Kidney epithelial cell (primary cell): ENCODE data around the gene SMAD9. TPM values are rescaled to one million over a fixed set of nuclear protein-coding genes. Genes with fewer than 3 reads are reported as not detected.

Source experiments
- DNase-seq: peaks from one replicate; pipeline ENCODE4 v3.0.0-alpha.2; 2010; ENCODE audit warnings: low read depth
- H3K27me3 ChIP-seq: 2 replicates; pipeline ENCODE4 v1.6.0; 2011; ENCODE audit warnings: low read length; ENCODE audit not compliant: control insufficient read depth, insufficient read depth
- H3K36me3 ChIP-seq: 2 replicates; pipeline ENCODE4 v1.5.1; 2011; ENCODE audit warnings: low read length; ENCODE audit not compliant: control insufficient read depth, insufficient read depth
- H3K4me3 ChIP-seq: 2 replicates; pipeline ENCODE4 v1.5.1; 2011; ENCODE audit warnings: low read depth, mild to moderate bottlenecking, control low read depth, low read length
- total RNA-seq: library from RNA; depleted of rRNA; stranded (reverse); fragments of >200 nt; gene quantifications from 2 replicates; pipeline ENCODE4 v1.2.3, GENCODE V29; 2015
- TF ChIP-seq, protein P1 (sequence below): IDR thresholded peaks from 2 replicates; pipeline ENCODE4 v1.5.1; 2011; ENCODE audit warnings: mild to moderate bottlenecking, moderate library complexity, low read length, control low read depth, inconsistent platforms; ENCODE audit not compliant: insufficient read depth, poor library complexity, severe bottlenecking

Gene SMAD9
- total RNA-seq, 1 donor from 2014 or later, result 0.38 TPM

GRCh38 chr13:36915106-36915505, 4.9 kb downstream of the SMAD9 start:
- Histone ChIP-seq H3K27me3 (no peaks in the 10 kb centered on the region), H3K36me3 (no peaks in the 10 kb centered on the region), H3K4me3 (no peak overlapping the region)
- DNase-seq, result no peak
- TF ChIP-seq, protein P1, sequence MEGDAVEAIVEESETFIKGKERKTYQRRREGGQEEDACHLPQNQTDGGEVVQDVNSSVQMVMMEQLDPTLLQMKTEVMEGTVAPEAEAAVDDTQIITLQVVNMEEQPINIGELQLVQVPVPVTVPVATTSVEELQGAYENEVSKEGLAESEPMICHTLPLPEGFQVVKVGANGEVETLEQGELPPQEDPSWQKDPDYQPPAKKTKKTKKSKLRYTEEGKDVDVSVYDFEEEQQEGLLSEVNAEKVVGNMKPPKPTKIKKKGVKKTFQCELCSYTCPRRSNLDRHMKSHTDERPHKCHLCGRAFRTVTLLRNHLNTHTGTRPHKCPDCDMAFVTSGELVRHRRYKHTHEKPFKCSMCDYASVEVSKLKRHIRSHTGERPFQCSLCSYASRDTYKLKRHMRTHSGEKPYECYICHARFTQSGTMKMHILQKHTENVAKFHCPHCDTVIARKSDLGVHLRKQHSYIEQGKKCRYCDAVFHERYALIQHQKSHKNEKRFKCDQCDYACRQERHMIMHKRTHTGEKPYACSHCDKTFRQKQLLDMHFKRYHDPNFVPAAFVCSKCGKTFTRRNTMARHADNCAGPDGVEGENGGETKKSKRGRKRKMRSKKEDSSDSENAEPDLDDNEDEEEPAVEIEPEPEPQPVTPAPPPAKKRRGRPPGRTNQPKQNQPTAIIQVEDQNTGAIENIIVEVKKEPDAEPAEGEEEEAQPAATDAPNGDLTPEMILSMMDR, result no peak

DNA sequence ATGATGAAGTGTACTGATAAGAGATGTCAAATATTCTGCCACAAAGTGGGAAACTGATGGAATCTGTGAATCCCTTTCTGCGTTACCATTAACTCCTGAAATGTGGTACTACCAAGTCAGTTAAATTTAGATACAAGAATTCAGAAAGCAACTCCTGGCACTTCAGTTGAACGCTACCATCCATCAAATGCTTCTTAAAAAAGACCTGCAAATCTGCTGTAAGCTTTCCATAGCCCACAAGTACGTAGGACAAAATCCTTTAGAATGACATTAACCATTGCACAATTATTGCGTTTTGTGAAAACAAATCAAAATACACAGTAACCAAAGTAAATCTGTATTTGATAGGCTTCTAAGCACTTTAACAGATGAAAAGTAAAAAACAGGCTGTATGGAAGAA, 5.4 kb downstream of the SMAD9 start:
- TF ChIP-seq, protein P1, result no peak
- no peak for DNase-seq
- H3K36me3 ChIP-seq, result no peaks in the 10 kb centered on the region
- no peaks in the 10 kb centered on the region for H3K27me3 ChIP-seq
- no peak overlapping the region for H3K4me3 ChIP-seq

- no peak for DNase-seq
- TF ChIP-seq, protein P1, result no peak
- Histone ChIP-seq H3K4me3 (no peak overlapping the region), H3K27me3 (no peaks in the 10 kb centered on the region), H3K36me3 (no peaks in the 10 kb centered on the region)
Observed at GRCh38 chr13:36913463-36913862, 6.6 kb downstream of the SMAD9 start.

DNA sequence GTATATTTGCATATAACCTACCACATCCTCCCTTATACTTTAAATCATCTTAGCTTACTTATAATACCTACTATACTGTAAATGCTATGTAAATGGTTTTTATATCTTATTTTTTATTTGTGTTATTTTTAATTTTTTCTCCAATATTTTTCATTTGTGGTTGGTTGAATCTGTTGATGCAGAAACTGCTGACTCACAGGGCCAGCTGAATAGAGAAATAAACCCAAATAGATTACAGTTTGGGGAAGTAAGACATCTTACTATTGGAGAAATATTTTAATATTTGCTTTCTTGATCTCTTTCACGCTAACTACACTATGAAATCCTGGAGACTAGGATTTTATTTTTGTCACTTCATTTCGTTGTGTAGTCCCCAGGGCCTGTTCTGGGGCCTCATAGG, 7.1 kb downstream of the SMAD9 start:
- TF ChIP-seq, protein P1, result no peak
- H3K36me3 ChIP-seq, result no peaks in the 10 kb centered on the region
- no peak for DNase-seq
- no peak overlapping the region for H3K4me3 ChIP-seq
- H3K27me3 ChIP-seq, result no peaks in the 10 kb centered on the region

DNA sequence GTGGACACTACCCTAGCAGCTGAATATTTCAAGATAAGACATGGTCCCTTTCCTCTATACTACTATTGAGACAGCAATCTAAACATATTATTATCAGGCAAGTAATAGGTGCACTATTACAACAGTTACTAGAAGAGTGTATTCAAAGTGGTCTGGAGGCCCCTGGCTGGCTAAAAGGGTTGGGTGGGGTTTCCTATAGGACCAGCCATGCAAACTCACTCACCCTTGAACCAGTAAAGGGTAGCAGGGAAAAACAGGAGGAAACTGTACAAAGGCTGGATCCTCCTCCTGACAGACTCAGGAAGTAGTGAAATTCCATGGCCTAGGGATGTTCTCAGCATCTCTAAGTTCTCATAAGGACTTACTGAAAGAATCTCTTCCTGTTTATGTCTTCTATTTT, 7.7 kb downstream of the SMAD9 start:
- Histone ChIP-seq H3K36me3 (no peaks in the 10 kb centered on the region), H3K4me3 (no peak overlapping the region), H3K27me3 (no peaks in the 10 kb centered on the region)
- TF ChIP-seq, protein P1, result no peak
- DNase-seq, result no peak

GRCh38 chr13:36910545-36910944, 9.5 kb downstream of the SMAD9 start:
- DNase-seq, result no peak
- Histone ChIP-seq H3K4me3 (no peak overlapping the region), H3K27me3 (no peaks in the 10 kb centered on the region), H3K36me3 (no peaks in the 10 kb centered on the region)
- TF ChIP-seq, protein P1, result no peak
